ENCODE data around the gene SCO2.

- no peak for TF ChIP-seq CTCF (IDR thresholded peaks at IDR 0.05; ENCODE audit: insufficient read depth, low read depth, low read length)
- TF ChIP-seq EZH2 (IDR thresholded peaks at IDR 0.05; ENCODE audit: insufficient read depth, low read length), result no peak
Measured at GRCh38 chr22:50522208-50522805, 3.1 kb downstream of the SCO2 start.
